GM18873 (cell line): ENCODE data around the gene ABTB2.
A peak's percentile ranks its signal among the peaks of the same experiment; 100 is the strongest.

Experiments used
- ATAC-seq: cut with Tn5 transposase; IDR thresholded peaks from one replicate; pipeline ENCODE4 v1.9.1; 2021; ENCODE audit warnings: mild to moderate bottlenecking, moderate library complexity, moderate number of reproducible peaks; ENCODE audit not compliant: unreplicated experiment, low FRiP score

Gene ABTB2

GRCh38 chr11:34344410-34344767 lies 13.4 kb downstream of the ABTB2 start:
- ATAC-seq, result no peak

GRCh38 chr11:34343686-34344085 lies 14.1 kb downstream of the ABTB2 start:
- ATAC-seq, result no peak

- ATAC-seq, result no peak
Measured at GRCh38 chr11:34343153-34343552, 14.7 kb downstream of the ABTB2 start.

GRCh38 chr11:34341931-34342533 lies 15.8 kb downstream of the ABTB2 start:
- ATAC-seq, result no peak

- ATAC-seq, result no peak
Measured at GRCh38 chr11:34341096-34341495, 16.7 kb downstream of the ABTB2 start.

- ATAC-seq, result no peak
Measured at GRCh38 chr11:34340653-34341052, 17.2 kb downstream of the ABTB2 start.

GRCh38 chr11:34339149-34340064 lies 18.4 kb downstream of the ABTB2 start:
- peak; percentile 56 for ATAC-seq

GRCh38 chr11:34337016-34337415 lies 20.8 kb downstream of the ABTB2 start:
- no peak for ATAC-seq

- no peak for ATAC-seq
Measured at GRCh38 chr11:34335801-34336200, 22.0 kb downstream of the ABTB2 start.

GRCh38 chr11:34335331-34335730 lies 22.5 kb downstream of the ABTB2 start:
- ATAC-seq, result peak; percentile 40

- ATAC-seq, result no peak
Measured at GRCh38 chr11:34333787-34334186, 24.0 kb downstream of the ABTB2 start.

GRCh38 chr11:34332524-34332923 lies 25.3 kb downstream of the ABTB2 start:
- no peak for ATAC-seq

- ATAC-seq, result no peak
Measured at GRCh38 chr11:34331736-34332135, 26.1 kb downstream of the ABTB2 start.

GRCh38 chr11:34331329-34331728 lies 26.5 kb downstream of the ABTB2 start:
- no peak for ATAC-seq

- no peak for ATAC-seq
Measured at GRCh38 chr11:34330653-34331052, 27.2 kb downstream of the ABTB2 start.

GRCh38 chr11:34329876-34330275 lies 27.9 kb downstream of the ABTB2 start:
- ATAC-seq, result no peak

- no peak for ATAC-seq
Measured at GRCh38 chr11:34328632-34328910, 29.2 kb downstream of the ABTB2 start.

GRCh38 chr11:34327804-34328631 lies 29.8 kb downstream of the ABTB2 start:
- no peak for ATAC-seq

GRCh38 chr11:34324466-34324865 lies 33.3 kb downstream of the ABTB2 start:
- ATAC-seq, result no peak

- ATAC-seq, result no peak
Measured at GRCh38 chr11:34323601-34324000, 34.2 kb downstream of the ABTB2 start.
